Activated naive CD4-positive, alpha-beta T cell treated with Interleukin-2 at 50 U/mL for 16 hours (primary cell): Measurements from ENCODE around the gene RAPGEF4.
"Not testable (repeated sequence)": the region's sequence is repeated elsewhere in the genome, so short reads cannot be mapped to it uniquely, and the experiment has no call there.

ENCODE experiments used
- DNase-seq: peaks from one replicate; pipeline ENCODE4 v3.0.0-alpha.2; 2020

Gene RAPGEF4

DNA sequence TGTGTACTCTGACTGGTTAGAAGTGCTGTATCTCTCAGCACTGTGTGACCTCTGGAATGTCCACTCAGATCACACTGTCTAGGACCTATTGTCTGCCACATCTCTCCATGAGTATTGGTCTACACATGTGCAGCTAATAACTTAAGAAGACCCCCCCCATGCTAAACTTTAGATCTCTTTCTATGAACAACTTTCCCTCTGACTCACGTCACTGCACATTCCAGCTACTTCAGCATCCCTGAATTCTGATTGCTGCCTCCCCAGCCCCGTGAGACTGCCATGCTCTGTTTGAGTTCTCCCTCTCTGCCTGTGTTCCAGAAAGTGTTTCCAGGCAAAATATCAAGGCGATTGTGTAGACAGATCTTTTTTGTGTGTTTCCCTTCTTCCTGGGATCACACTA is 41.8 kb downstream of the RAPGEF4 start:
- DNase-seq, result no peak

DNA sequence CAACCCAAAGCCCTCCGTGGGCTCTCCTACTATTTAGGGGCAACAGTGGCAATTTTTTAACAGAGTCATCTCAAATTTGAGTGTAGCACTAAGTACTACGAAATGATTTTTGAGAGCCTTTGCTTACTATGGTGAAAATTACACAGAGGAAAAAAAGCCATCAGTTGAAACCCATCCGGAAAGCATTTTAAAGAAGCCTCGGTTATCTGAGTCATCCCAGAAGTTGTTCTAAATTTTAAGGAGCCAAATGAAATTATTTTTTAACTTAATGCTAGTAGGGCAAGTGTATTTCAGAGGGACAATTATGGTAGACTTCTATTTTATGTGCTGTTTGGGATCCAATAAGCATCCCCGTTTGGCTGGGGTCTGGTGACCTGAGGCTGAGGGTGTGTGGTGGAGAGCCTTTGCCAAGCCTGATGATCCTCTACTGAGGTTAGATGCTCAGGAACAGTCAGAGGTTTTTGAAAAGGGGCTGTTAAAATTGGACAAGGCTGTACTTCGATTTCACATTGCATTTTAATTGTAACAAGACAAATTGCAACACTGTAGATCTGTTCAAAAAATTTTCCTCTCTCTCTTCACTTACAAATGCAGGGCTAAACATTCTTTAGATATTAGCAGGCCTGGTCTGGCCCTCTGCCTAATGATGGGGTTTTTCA is 47.0 kb downstream of the RAPGEF4 start:
- DNase-seq, result no peak

DNA sequence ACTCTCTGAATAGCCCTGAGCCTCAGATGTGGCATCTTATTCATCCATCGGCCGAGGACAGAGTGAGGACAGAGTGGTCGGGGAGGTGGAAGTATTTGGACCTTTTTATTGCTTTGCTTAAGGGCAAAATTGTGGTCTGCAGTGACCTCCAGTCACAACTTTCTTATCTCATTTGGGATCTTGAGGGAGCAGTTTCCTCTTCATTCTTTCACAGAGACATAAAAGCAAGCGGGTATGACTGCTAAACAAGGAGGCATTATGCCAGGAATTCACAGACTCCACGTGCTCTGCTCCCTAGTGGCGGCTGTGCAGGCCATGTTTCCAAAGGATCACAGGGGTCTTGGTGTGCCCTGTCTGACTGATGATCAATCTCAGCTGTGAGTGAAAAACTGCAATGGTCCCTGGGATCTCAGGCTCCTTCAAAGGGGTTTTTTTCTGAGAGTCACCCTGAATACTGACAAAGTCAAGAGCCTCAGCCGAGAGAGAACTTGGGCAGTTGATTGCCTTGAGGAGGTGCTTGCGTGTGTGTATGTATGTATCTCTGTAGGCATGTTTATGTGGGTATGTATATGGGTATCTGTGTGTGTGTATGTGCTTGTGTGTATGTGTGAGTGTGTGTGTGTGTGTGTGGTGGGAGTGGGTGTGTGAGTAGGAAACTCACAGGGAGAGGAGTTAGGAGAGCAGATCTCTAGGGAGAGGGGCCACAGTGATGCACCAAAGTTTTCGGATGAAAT is 47.7 kb downstream of the RAPGEF4 start:
- DNase-seq, result no peak

DNA sequence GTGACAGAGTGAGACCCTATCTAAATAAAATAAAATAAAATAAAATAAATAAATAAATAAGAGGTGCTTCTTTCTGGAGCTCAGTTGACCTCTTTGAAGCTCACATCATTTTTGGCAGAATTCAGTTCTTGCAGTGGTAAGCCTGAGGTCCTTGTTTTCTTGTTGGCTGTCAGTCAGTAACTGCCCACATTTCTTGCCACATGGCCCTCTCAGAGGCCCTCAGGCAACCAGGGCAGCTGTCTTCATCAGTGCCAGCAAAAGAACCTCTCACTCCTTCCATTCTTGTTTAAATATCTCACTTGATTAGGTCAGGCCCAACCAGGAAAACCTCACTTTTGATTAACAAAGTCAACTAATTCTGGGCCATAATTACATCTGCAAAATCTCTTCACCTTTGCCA is 53.2 kb downstream of the RAPGEF4 start:
- DNase-seq, result no peak

DNA sequence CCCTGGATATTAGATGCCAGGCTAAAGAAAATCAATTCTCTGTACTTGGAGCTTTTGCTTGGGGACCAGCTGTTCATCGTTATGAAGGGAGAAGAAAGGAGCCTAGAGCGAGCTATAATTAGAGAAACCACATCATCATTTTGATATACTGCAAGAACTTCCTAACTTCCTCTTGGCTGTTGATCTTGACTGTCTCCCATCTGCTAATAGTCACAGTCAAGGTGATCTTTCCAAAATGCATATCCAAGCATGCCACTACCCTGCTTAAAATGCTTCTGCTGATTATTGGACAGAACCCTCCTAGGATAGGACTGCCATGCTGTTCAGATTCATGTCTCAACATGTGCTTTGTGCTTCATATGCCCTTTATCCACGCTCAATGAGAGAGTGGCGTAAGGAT is 54.8 kb downstream of the RAPGEF4 start:
- no peak for DNase-seq

DNA sequence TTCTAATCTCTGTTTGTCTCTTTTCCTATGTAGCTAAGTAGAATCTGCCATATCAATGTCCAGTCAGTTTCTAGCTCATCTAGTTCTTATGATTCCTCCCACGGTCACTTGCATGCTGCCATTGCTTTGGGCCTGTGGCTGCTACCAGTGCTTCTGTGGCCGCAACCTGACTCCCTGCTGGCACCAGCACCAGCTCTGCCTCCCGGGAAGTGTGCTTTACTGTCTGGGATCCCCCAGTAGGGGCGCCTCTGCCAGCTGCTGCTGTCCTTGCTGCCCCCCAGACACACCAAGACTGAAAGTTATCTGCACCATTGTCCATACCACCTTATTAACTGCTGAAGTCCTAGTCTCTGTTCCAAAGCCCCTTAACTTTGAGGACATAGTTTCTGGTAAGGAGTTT is 56.3 kb downstream of the RAPGEF4 start:
- DNase-seq, result no peak

DNA sequence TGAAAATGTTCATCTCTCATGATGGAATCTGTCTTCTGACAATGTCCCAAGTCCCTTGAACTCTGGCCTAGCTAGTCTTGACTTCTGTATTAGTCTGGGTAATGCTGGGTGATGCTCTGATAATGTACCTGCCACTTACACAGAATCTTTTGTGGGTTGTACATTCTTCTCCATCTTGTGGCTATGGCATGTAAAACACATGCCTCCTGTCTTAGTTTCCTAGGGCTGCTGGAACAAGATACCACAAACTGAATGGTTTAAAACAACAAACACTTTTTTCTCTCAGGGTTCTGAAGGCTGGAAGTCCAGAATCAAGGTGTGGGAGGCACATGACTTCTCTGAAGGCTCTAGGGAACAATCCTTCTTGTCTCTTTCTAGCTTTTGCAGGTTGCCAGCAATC is 57.1 kb downstream of the RAPGEF4 start:
- no peak for DNase-seq

DNA sequence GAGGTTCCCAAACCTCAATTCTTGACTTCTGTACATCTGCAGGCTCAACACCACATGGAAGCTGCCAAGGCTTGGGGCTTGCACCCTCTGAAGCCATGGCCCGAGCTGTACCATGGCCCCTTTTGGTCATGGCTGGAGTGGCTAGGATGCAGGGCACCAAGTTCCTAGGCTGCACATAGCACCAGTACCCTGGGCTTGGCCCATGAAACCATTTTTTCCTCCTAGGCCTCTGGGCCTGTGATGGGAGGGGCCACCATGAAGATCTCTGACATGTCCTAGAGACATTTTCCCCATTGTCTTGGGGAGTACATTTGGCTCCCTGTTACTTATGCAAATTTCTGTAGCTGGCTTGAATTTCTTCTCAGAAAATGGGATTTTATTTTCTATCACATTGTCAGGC is 67.7 kb downstream of the RAPGEF4 start:
- DNase-seq, result not testable (repeated sequence)

DNA sequence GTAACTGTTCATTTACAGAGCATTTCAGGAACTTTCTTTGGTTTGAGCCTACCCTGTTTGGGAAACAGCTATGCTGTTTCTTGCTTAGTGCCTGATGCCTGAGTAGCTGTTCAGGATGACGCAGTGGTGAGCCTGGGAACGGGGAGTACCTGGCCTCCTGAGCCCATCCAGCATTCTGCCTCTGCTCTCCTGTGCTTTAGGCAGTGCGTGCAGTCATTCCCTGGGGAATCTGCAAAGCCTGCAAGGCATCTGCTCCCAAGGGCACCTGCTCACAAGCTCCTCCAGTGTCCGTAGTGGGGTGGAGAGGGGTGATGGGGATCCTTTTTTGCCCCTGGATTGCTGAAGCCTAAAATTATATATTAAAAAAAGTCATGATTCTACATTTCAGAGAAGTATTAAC is 68.8 kb downstream of the RAPGEF4 start:
- no peak for DNase-seq

DNA sequence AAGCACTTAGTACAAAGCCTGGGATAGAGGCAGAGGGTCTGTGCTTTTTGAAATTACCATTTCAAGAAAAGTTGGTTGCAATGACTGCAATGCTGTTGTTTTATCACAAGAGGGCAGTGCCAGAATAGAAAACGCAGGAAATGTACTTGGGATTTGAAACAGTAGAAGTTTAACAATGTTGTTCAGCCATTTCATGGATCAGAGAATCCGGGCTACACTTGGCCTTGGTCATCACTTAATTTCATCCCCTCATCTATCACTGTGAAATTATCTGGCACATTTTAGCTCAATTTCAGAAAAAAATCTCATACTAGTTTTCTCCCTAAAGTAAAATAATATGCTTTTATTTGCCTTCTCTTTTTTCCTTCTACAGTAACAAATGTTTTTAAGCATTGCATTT is 70.8 kb downstream of the RAPGEF4 start:
- no peak for DNase-seq

DNA sequence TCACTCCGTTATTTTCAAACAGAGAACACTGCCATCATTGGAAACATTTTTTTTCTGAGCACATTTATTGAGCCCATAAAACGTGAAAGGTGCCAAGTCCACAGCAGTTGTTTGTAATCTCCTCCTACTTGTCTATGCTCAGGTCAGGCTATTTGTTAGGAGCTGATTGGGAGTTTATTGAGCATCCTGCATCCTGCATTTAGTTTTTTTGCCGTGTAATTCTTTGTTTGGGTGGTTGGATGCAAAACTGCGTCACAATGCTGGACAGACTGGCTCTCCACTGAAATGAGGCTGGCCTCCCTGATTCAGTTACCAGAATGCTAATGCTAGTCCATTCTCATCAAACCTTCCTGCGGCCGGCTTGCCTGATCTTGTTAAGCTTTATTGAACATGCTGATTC is 71.4 kb downstream of the RAPGEF4 start:
- DNase-seq, result no peak

DNA sequence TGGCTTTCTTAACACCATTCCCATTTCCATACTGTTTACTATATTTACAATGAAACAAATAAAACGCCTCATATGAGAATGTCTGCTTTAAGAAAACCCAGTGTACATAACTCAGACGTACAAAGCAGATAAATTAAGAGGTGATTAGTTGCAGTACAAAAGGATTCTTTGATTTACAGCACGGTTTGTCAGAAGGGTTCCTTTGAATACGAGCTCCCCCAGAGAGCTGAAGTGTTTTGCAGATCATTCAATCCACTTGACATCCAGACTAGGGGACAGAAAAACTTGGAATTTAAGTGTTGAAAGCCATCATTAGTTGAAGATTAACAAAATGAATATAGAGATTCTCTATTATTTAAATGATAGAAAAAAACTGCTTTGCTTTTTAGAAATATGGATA is 72.5 kb downstream of the RAPGEF4 start:
- DNase-seq, result no peak

DNA sequence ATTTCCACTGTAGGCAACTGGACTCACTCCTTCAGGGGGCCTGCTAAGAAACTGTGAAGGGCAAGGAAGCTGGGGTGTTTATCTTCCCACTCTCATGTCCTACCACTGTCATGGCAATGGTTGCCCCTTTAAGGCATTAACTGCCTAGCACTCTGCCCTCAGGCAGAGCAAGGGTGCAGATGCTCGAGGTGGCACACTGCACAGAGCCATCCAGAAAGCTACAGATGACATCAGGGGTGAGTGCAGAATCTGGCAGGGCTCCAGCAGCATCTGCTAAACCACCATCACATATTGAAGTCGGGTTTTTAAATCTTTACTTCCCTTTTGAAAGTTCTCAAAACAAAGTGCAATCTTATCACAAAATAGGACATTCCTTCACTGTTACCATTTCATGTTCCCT is 75.4 kb downstream of the RAPGEF4 start:
- no peak for DNase-seq

DNA sequence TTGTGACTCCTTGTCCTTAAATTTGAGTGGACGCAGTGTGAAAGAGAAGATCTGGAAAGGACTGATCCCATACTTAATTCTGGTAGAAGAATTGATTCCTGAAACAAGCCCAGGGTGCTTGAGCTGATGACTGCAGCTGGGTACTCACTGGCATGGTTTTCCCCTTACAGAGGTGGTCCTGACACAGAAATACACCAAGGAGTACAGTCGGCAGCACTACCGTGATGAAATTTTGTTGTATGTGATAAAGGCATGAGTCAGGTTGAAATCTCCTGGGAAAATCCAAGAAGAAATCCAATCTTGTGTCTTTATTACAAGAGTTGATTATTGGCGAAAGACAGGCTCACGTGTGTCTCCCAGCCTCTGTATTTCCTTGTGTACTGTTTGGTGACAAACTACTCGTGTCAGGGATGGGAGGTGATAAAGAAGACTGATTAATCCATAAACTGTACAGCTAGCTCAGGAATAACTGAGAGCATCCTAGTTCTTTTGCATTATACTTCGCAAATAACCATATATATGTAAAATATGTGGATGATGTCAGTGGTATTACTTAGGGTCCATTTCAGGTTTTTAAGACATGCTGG is 76.6 kb downstream of the RAPGEF4 start:
- no peak for DNase-seq

DNA sequence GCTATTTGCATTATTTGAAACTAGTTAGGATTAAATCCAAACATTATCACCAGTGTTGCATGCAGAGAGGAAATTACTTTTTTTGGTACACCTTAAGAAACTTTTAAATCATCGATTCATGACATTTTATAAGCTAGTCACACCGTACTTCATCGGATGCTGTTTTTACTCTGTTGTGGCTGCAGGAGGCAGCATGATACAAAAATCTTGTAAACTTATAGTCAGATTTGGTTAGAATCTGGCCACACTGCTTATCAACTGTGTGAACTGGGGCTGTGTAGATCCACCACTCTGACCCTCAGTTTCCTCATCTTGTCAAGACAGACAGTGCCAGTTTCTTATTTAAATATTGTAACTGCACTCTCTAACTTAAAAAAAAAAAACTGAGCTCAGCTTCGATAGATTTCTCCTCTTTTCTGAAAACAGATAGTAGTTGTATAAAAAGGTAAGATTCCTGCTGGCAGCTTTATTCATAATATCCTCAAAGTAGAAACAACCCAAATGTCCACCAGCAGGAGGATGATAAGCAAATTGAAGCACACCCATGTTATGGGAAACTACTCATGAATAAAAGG is 77.8 kb downstream of the RAPGEF4 start:
- no peak for DNase-seq

DNA sequence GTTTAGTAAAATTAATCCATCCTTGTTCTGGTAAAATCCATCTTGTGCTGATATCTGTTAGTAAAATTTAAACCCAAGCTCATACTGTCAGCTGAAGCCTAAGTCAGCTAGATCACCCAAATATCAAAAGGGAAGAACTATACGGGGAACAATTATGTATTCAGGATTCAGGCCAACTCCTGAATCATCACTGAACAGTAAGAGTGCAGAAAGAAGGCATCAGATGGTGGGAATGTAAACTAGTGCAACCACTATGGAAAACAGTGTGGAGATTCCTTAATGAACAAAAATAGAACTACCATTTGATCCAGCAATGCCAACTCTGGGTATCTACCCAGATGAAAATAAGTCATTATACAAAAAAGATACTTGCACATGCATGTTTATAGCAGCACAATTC is 81.8 kb downstream of the RAPGEF4 start:
- DNase-seq, result no peak

DNA sequence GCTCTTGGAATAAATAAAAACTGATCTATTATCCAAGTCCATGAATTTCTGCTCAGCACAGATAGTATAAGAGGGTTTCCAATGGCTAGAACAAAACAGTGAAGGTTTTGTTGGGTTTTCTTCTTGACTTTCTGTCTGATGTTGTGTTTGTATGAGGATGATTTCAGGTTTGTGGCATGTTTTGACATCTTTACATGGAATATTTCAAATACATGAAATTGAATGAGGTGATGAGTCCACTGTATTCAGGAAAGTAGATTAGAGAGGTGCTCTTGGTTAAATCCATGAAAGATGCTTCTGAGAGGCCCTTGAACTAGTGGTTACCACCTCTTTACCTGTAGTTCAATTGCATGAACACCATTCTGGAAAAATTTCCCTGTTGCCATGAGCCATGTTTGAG is 84.3 kb downstream of the RAPGEF4 start:
- no peak for DNase-seq

DNA sequence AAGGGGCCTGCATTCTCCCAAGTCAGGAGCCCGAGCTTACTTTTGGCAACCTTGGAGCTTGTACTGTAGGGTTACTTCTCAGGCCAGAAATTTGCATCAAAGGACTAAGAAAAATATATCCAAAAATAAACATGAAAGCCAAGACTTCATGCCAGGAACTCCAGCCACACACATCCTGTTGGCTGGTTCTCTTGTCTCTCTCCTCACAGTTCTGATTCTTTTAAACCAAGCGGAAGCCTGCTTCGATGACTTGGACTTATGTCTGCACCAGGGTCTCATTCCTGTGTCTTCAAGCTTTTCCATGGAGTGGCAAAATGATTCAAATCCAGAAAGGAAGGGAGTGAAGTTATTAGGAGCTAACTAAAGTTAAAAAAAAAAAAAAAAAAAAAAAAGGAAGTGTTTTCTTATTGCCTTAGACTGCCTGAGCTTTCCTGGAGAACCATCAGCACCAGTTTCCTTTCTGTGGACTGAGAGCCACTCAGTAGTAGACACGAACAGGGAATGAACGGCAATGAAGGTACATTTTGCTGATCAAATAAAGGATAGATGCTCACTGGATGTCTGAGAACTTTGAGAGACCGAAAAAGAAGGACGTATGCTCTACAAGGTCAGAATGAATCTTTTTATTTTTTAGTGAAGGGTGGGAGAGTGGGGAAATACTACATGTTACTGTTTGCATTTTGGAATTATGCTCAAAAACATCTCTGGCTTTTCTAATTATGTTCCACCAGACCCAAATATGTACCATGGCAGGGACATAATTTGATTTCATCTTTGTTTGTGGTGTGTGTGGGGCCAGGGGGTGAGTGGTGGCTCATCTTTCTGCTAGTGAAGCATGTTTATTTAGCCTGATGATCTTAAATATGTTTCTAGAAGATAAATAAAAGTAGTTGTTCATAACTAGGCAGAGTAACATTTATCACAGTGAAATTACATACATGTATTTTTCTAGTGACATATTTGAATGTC is 86.0 kb downstream of the RAPGEF4 start:
- no peak for DNase-seq

DNA sequence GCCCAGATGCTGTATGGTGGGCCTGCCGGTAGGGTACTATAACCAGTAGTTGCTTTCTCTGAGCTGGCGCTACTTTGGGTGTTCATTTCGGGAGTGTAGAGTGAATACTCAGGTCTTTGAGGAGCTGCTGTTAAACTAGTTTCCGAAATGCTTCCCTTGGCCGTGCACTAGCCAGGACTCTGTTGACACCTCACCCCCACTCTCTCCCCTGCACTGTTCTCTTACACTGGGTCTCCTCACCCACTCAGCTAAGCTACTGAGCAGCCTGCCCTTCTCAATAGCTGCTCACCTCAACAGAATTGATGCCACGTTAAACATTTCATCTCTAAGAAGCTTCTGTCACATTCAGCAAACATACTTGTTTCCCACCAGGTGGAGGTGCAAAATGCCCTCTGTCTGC is 86.9 kb downstream of the RAPGEF4 start:
- no peak for DNase-seq

DNA sequence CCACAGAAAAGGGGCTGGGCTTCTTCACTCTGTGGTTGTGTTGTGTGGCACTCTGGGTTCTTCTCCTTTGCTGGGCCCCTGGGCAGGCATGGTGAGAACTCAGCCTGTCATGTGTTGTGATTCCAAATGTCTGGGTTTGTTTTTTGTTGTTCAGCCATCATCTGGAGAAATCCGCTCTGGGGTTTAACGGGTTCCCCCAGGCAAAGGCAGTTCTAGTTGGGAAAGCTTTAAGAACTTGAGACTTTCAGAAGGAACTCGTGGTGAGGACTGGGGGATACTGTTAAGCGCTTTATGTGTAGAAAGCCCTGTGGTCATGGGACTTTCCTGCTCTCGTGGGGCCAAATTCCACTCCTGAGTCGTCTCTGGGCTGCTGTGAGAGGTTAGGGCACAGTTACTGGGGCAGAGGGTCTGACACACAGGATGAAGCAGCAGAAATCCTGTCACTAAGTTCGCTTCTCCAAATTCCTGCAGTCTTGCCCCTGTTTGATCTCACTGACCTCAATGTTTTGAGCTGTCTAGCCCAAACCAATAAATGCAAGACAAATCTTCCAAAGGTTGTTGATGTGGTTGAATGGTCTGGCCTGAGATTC is 87.7 kb downstream of the RAPGEF4 start:
- DNase-seq, result no peak

DNA sequence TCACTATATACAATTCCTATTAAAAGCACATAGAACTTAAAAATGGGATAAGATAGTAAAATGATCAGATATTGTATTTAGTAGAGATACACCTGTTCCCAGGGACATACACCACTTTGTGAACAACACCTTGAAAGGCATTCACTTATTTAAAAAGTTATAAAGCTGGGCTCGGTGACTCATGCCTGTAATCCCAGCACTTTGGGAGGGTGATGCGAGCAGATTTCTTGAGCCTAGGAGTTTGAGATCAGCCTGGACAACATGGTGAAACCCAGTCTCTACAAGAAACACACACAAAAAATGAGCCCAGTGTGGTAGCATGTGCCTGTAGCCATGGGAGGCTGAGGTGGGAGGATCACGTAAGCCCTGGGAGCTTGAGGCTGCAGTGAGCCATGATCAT is 90.9 kb downstream of the RAPGEF4 start:
- DNase-seq, result no peak

DNA sequence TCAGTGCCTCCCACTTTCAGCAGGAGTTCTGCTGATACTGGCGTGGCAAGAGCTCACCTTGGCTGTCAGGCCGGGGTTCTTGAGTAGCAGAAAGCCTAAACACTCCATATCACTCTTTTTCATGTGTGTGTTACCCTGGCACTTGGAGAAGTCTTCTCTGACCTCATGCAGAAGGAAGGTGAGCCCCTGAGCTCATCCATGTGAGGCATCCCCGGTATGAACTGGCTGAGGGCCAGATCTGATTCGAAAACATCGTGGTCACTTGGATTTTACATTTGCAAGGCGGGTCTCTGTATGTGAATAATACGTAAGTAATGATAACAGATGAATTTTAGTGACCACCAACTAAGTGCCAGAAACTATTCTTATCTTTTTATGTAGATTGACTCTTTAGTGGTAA is 93.6 kb downstream of the RAPGEF4 start:
- no peak for DNase-seq

DNA sequence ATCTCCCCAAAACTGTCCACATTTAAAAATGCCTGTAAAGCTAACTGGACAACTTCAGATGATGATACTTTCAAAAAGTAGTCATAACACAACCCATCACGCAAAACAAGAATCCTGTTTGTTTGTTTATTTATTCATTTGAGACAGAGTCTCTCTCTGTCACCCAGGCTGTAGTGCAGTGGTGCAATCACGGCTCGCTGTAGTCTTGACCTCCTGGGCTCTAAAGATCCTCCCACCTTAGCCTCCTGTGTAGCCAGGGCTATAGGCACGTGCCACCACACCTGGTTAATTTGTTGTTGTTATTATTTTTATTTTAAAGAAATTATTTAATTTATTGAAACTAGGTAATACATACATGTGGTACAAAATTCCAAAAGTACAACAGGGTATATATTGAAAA is 94.8 kb downstream of the RAPGEF4 start:
- DNase-seq, result no peak
